Neural cell (in vitro differentiated cells): ENCODE data around the gene GTF3A. TPM values are rescaled to one million over a fixed set of nuclear protein-coding genes. Genes with fewer than 3 reads are reported as not detected.

ENCODE experiments used
- H2AFZ ChIP-seq: fragments of 200-600, 300-800 bp; sonication (generic), shearing (Covaris generic); 2 replicates; pipeline ENCODE4 v1.6.0; 2014; ENCODE audit warnings: low read depth, mild to moderate bottlenecking, antibody characterized with exemption, low read length, moderate library complexity
- H3F3A ChIP-seq: fragments of 200-600 bp; shearing (Covaris generic); 2 replicates; pipeline ENCODE4 v1.6.1; 2016; ENCODE audit warnings: mild to moderate bottlenecking, moderate library complexity, mixed read lengths, antibody characterized with exemption, low read length; ENCODE audit not compliant: insufficient read depth, poor library complexity, severe bottlenecking
- H3K27ac ChIP-seq: fragments of 200-600, 300-800 bp; sonication (generic), shearing (Covaris generic); 2 replicates; pipeline ENCODE4 v1.5.1; 2014; ENCODE audit warnings: mild to moderate bottlenecking, low read length, moderate library complexity
- H3K27me3 ChIP-seq: fragments of 300-800, 200-600 bp; sonication (generic), shearing (Covaris generic); 2 replicates; pipeline ENCODE4 v1.6.0; 2014; ENCODE audit warnings: mild to moderate bottlenecking, low read depth, low read length, moderate library complexity; ENCODE audit not compliant: insufficient read depth
- H3K36me3 ChIP-seq: fragments of 300-800, 200-600 bp; sonication (generic), shearing (Covaris generic); 2 replicates; pipeline ENCODE4 v1.5.1; 2014; ENCODE audit warnings: mild to moderate bottlenecking, antibody characterized with exemption, low read length, moderate library complexity; ENCODE audit not compliant: insufficient read depth
- H3K4me2 ChIP-seq: fragments of 300-800, 200-600 bp; sonication (generic), shearing (Covaris generic); 2 replicates; pipeline ENCODE4 v1.6.0; 2014; ENCODE audit warnings: mild to moderate bottlenecking, low read length
- H3K4me3 ChIP-seq: fragments of 300-800, 200-600 bp; sonication (generic), shearing (Covaris generic); 2 replicates; pipeline ENCODE4 v1.5.1; 2014; ENCODE audit warnings: mild to moderate bottlenecking, low read length, moderate library complexity
- H3K79me2 ChIP-seq: fragments of 200-600 bp; shearing (Covaris generic); replicated peaks from 2 replicates; pipeline ENCODE4 v1.6.0; 2014; ENCODE audit warnings: mild to moderate bottlenecking, low read length, moderate library complexity; ENCODE audit not compliant: insufficient read depth
- H3K9ac ChIP-seq: fragments of 300-800, 200-600 bp; sonication (generic), shearing (Covaris generic); 2 replicates; pipeline ENCODE4 v1.6.1; 2016; ENCODE audit warnings: mild to moderate bottlenecking, low read length, mixed read lengths
- H3K9me2 ChIP-seq: fragments of 200-600 bp; shearing (Covaris generic); 2 replicates; pipeline ENCODE4 v1.6.1; 2016; ENCODE audit warnings: mild to moderate bottlenecking, low read length, mixed read lengths; ENCODE audit not compliant: insufficient read depth
- H3K9me3 ChIP-seq: fragments of 200-600, 300-800 bp; sonication (generic), shearing (Covaris generic); 2 replicates; pipeline ENCODE4 v1.6.1; 2016; ENCODE audit warnings: mild to moderate bottlenecking, mixed run types, low read length, moderate library complexity, mixed read lengths
- H4K20me1 ChIP-seq: fragments of 200-600 bp; shearing (Covaris generic); 2 replicates; pipeline ENCODE4 v1.6.1; 2016; ENCODE audit warnings: mild to moderate bottlenecking, mixed run types; ENCODE audit not compliant: insufficient read depth
- EP300 ChIP-seq: fragments of 450-650 bp; conservative IDR thresholded peaks from 2 replicates; pipeline ENCODE4 v1.6.1; 2014; ENCODE audit warnings: antibody characterized with exemption, mild to moderate bottlenecking, moderate library complexity; ENCODE audit not compliant: poor library complexity, severe bottlenecking
- EZH2 ChIP-seq: fragments of 200-600, 300-800 bp; shearing (Covaris generic), sonication (generic); IDR thresholded peaks from 2 replicates; pipeline ENCODE4 v1.6.1; 2014; ENCODE audit warnings: antibody characterized with exemption, low read length, borderline replicate concordance, mild to moderate bottlenecking; ENCODE audit not compliant: insufficient read depth, poor library complexity, severe bottlenecking
- MXI1 ChIP-seq: fragments of 450-650 bp; conservative IDR thresholded peaks from 2 replicates; pipeline ENCODE4 v1.6.1; 2014; ENCODE audit warnings: antibody characterized with exemption, mild to moderate bottlenecking; ENCODE audit not compliant: poor library complexity, severe bottlenecking
- POLR2AphosphoS5 ChIP-seq: IDR thresholded peaks from 2 replicates; pipeline ENCODE4 v1.6.1; 2012
- RAD21 ChIP-seq: fragments of 450-650 bp; conservative IDR thresholded peaks from 2 replicates; pipeline ENCODE4 v1.6.1; 2014; ENCODE audit warnings: antibody characterized with exemption, mild to moderate bottlenecking, moderate library complexity
- REST ChIP-seq: IDR thresholded peaks from 2 replicates; pipeline ENCODE4 v1.6.1; 2012; ENCODE audit warnings: borderline replicate concordance
- SMC3 ChIP-seq: fragments of 450-650 bp; conservative IDR thresholded peaks from 2 replicates; pipeline ENCODE4 v1.6.1; 2014; ENCODE audit warnings: antibody characterized with exemption, mild to moderate bottlenecking, moderate library complexity; ENCODE audit not compliant: poor library complexity
- TAF1 ChIP-seq: IDR thresholded peaks from 2 replicates; pipeline ENCODE4 v1.6.1; 2012; ENCODE audit warnings: low read depth
- polyA plus RNA-seq: library from polyadenylated mRNA; depleted of rRNA; stranded (reverse); fragments of >200 nt; gene quantifications from 2 replicates; pipeline ENCODE4 v1.2.3, GENCODE V29; 2014
- TF ChIP-seq, protein P1 (sequence below): fragments of 450-650 bp; IDR thresholded peaks from 2 replicates; pipeline ENCODE4 v1.5.1; 2014; ENCODE audit warnings: antibody characterized with exemption, mild to moderate bottlenecking, moderate library complexity; ENCODE audit not compliant: poor library complexity, severe bottlenecking

Gene GTF3A
- polyA plus RNA-seq, 1 donor from 2014 or later = 104 TPM

- no peaks in the 10 kb centered on the region for H3K36me3 ChIP-seq
- no peak overlapping the region for H3K4me2 ChIP-seq
- no peaks in the 10 kb centered on the region for H3K9me2 ChIP-seq
- no peak overlapping the region for H3K27ac ChIP-seq
- no peaks in the 10 kb centered on the region for H3K27me3 ChIP-seq
- no peak overlapping the region for H3K9ac ChIP-seq
- H3K79me2 ChIP-seq = peaks cover 10% of the 10 kb centered on the region
- H3K4me3 ChIP-seq = no peak overlapping the region
- H2AFZ ChIP-seq = no peak overlapping the region
- no peaks in the 10 kb centered on the region for H3K9me3 ChIP-seq
- H4K20me1 ChIP-seq = no peaks in the 10 kb centered on the region
- TF ChIP-seq REST (no peak), RAD21 (no peak), TAF1 (no peak), POLR2AphosphoS5 (no peak), EP300 (no peak), MXI1 (no peak), EZH2 (no peak), SMC3 (no peak)
- TF ChIP-seq, protein P1, sequence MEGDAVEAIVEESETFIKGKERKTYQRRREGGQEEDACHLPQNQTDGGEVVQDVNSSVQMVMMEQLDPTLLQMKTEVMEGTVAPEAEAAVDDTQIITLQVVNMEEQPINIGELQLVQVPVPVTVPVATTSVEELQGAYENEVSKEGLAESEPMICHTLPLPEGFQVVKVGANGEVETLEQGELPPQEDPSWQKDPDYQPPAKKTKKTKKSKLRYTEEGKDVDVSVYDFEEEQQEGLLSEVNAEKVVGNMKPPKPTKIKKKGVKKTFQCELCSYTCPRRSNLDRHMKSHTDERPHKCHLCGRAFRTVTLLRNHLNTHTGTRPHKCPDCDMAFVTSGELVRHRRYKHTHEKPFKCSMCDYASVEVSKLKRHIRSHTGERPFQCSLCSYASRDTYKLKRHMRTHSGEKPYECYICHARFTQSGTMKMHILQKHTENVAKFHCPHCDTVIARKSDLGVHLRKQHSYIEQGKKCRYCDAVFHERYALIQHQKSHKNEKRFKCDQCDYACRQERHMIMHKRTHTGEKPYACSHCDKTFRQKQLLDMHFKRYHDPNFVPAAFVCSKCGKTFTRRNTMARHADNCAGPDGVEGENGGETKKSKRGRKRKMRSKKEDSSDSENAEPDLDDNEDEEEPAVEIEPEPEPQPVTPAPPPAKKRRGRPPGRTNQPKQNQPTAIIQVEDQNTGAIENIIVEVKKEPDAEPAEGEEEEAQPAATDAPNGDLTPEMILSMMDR = no peak
- H3F3A ChIP-seq = no peaks in the 10 kb centered on the region
Observed at GRCh38 chr13:27442797-27443196, 18.4 kb downstream of the GTF3A start.

GRCh38 chr13:27446986-27447583, 22.7 kb downstream of the GTF3A start:
- Histone ChIP-seq H3F3A (no peaks in the 10 kb centered on the region), H3K4me3 (no peak overlapping the region), H2AFZ (no peak overlapping the region), H3K9me2 (no peaks in the 10 kb centered on the region), H3K36me3 (no peaks in the 10 kb centered on the region), H3K79me2 (peaks cover 14% of the 10 kb centered on the region), H3K27me3 (peaks cover 6% of the 10 kb centered on the region), H4K20me1 (no peaks in the 10 kb centered on the region), H3K27ac (no peak overlapping the region), H3K9ac (no peak overlapping the region), H3K9me3 (no peaks in the 10 kb centered on the region), H3K4me2 (no peak overlapping the region)
- TF ChIP-seq, protein P1 = no peak
- TF ChIP-seq POLR2AphosphoS5 (no peak), EP300 (no peak), MXI1 (no peak), EZH2 (no peak), REST (no peak), RAD21 (no peak), TAF1 (no peak), SMC3 (no peak)
